K562 (cell line): ENCODE measurements around the gene UIMC1. TPM values are rescaled to one million over a fixed set of nuclear protein-coding genes. Genes with fewer than 3 reads are reported as not detected.
A peak's percentile ranks its signal among the peaks of the same experiment; 100 is the strongest.

Source experiments
- ATAC-seq: fragments of 200-7000 bp; cut with Tn5 transposase; 3 replicates; pipeline ENCODE4 v1.9.1; 2020; ENCODE audit warnings: moderate library complexity
- BruUV-seq: library from RNA; stranded (reverse); fragments of 400-500 nt; replicated peaks from 2 replicates; lab custom pipeline; 2021; lab: Mats Ljungman, UMichigan
- CTCF ChIA-PET: fragments of 300-600 bp; formaldehyde crosslinking; extraction: SDS; loops from one replicate; lab custom pipeline; 2021; ENCODE audit warnings: low intra/inter-chr PET ratio; lab: Yijun Ruan, JAX
- POLR2A ChIA-PET: fragments of 300-600, 350-650 bp; sonication (Branson Sonifier 250); formaldehyde crosslinking; extraction: SDS; loops from one replicate; lab custom pipeline; 2021; ENCODE audit warnings: antibody characterized with exemption, inconsistent platforms; lab: Yijun Ruan, JAX
- DNase-seq, 4 experiments: peaks; one replicate each; pipeline versions ENCODE4 v3.0.0 to v3.0.0-alpha.2; 2011 to 2018; ENCODE audit warnings: low spot score in 3 of 4, mixed read lengths in 3 of 4; ENCODE audit errors: extremely low read depth in 1 of 4
- FAIRE-seq: peaks from 2 replicates; lab custom pipeline; 2011; peaks lifted over from hg19 to GRCh38; lab: Jason Lieb, UNC
- H2AFZ ChIP-seq: 2 replicates; pipeline ENCODE4 v1.6.0; 2011; ENCODE audit warnings: low read depth, low read length, control low read depth, inconsistent platforms
- H3K27ac ChIP-seq: fragments of 200-600 bp; 3 replicates; pipeline ENCODE4 v1.8.0; 2011; ENCODE audit warnings: low read depth, mild to moderate bottlenecking, control low read depth, inconsistent platforms, low read length, moderate library complexity, mixed read lengths; ENCODE audit errors: extremely low read depth
- H3K27me3 ChIP-seq, 2 experiments: fragments of 300-600 bp in 1 of 2; 2 replicates in 1 of 2; 3 replicates in 1 of 2; pipeline versions ENCODE4 v1.6.0 to v1.8.0; 2011; ENCODE audit warnings: inconsistent platforms in 2 of 2, low read length in 2 of 2, mild to moderate bottlenecking in 1 of 2, mixed read lengths in 1 of 2, moderate library complexity in 1 of 2; ENCODE audit not compliant: control insufficient read depth in 2 of 2, insufficient read depth in 2 of 2
- H3K36me3 ChIP-seq: fragments of 300-600 bp; 3 replicates; pipeline ENCODE4 v1.8.0; 2011; ENCODE audit warnings: mild to moderate bottlenecking, low read length, inconsistent platforms; ENCODE audit not compliant: control insufficient read depth, insufficient read depth
- H3K4me1 ChIP-seq, 2 experiments: fragments of 200-600 bp in 1 of 2; replicated peaks in 1 of 2; 2 replicates in 1 of 2; 3 replicates in 1 of 2; pipeline versions ENCODE4 v1.5.1 to v1.8.0; 2011; ENCODE audit warnings: inconsistent platforms in 2 of 2, low read length in 2 of 2, mild to moderate bottlenecking in 1 of 2, mixed read lengths in 1 of 2, moderate library complexity in 1 of 2; ENCODE audit not compliant: control insufficient read depth in 2 of 2, insufficient read depth in 2 of 2
- H3K4me2 ChIP-seq: 2 replicates; pipeline ENCODE4 v1.6.1; 2011; ENCODE audit warnings: low read length, control low read depth, inconsistent platforms, mixed read lengths; ENCODE audit not compliant: insufficient read depth
- H3K4me3 ChIP-seq: fragments of 200-600 bp; sonication (generic), shearing (Covaris generic); 2 replicates; pipeline ENCODE4 v1.5.1; 2016; ENCODE audit warnings: control low read depth, inconsistent platforms
- H3K79me2 ChIP-seq: fragments of 200-600 bp; 3 replicates; pipeline ENCODE4 v1.8.0; 2011; ENCODE audit warnings: low read length, inconsistent platforms; ENCODE audit not compliant: control insufficient read depth, insufficient read depth
- H3K9ac ChIP-seq, 2 experiments: 2 replicates each; pipeline versions ENCODE4 v1.6.0 to v1.6.1; 2011; ENCODE audit warnings: low read depth in 2 of 2, low read length in 2 of 2, control low read depth in 1 of 2, inconsistent platforms in 1 of 2, mild to moderate bottlenecking in 1 of 2, mixed read lengths in 1 of 2; ENCODE audit not compliant: insufficient read depth in 1 of 2
- H3K9me1 ChIP-seq: one replicate; pipeline ENCODE4 v1.6.0; 2011; ENCODE audit warnings: inconsistent platforms, mild to moderate bottlenecking, low read length, moderate library complexity; ENCODE audit not compliant: control insufficient read depth, insufficient read depth
- H3K9me3 ChIP-seq: replicated peaks from 2 replicates; pipeline ENCODE4 v1.5.1; 2011; ENCODE audit warnings: low read depth, low read length, inconsistent platforms; ENCODE audit not compliant: control insufficient read depth, insufficient read depth
- H4K20me1 ChIP-seq: replicated peaks from 2 replicates; pipeline ENCODE4 v1.6.1; 2011; ENCODE audit warnings: low read length, inconsistent platforms, mixed read lengths; ENCODE audit not compliant: control insufficient read depth, insufficient read depth
- CEBPB ChIP-seq: fragments of 450-650 bp; IDR thresholded peaks from 2 replicates; pipeline ENCODE4 v1.6.1; 2016; ENCODE audit warnings: missing genetic modification characterization, missing compliant biosample characterization
- FOXA3 ChIP-seq, 2 experiments: fragments of 450-650 bp in 1 of 2; sonication (generic) in 1 of 2; formaldehyde crosslinking; IDR thresholded peaks in 1 of 2; conservative IDR thresholded peaks in 1 of 2; 2 replicates each; pipeline versions ENCODE4 v1.4.0 to v1.8.0; 2020 to 2022; ENCODE audit warnings: mild to moderate bottlenecking in 2 of 2, missing genetic modification reagents in 1 of 2
- KDM1A ChIP-seq, 2 experiments: fragments of 450-650 bp; IDR thresholded peaks; 2 replicates each; pipeline ENCODE4 v1.6.1; 2016; ENCODE audit warnings: mild to moderate bottlenecking in 2 of 2
- MAFG ChIP-seq: fragments of 450-650 bp; conservative IDR thresholded peaks from 2 replicates; pipeline ENCODE4 v1.6.1; 2016; ENCODE audit warnings: missing genetic modification characterization, missing compliant biosample characterization
- MTF1 ChIP-seq: fragments of 250-450 bp; sonication (Bioruptor Pico); IDR thresholded peaks from 2 replicates; pipeline ENCODE4 v1.9.0; 2021; ENCODE audit warnings: moderate library complexity, mild to moderate bottlenecking, inconsistent platforms, borderline replicate concordance
- NR2C1 ChIP-seq, 2 experiments: fragments of 450-650 bp; IDR thresholded peaks; 2 replicates each; pipeline ENCODE4 v1.6.1; 2017; ENCODE audit warnings: mild to moderate bottlenecking in 2 of 2, antibody characterized with exemption in 1 of 2, inconsistent platforms in 1 of 2, missing compliant biosample characterization in 1 of 2, missing genetic modification characterization in 1 of 2
- POLR2A ChIP-seq: fragments of 450-650 bp; conservative IDR thresholded peaks from 2 replicates; pipeline ENCODE4 v1.6.1; 2016
- SMC3 ChIP-seq: conservative IDR thresholded peaks from 2 replicates; pipeline ENCODE4 v1.6.1; 2011; ENCODE audit warnings: low read depth, low read length, improper control_type of control experiment; ENCODE audit not compliant: insufficient read depth
- TAF1 ChIP-seq: IDR thresholded peaks from 2 replicates; pipeline ENCODE4 v1.6.1; 2011; ENCODE audit warnings: mild to moderate bottlenecking, low read length, moderate library complexity; ENCODE audit not compliant: insufficient read depth, control insufficient read depth, severe bottlenecking; ENCODE audit errors: extremely low read depth
- TAF9B ChIP-seq: fragments of 450-650 bp; IDR thresholded peaks from 2 replicates; pipeline ENCODE4 v1.6.1; 2018; ENCODE audit warnings: mild to moderate bottlenecking; ENCODE audit not compliant: partially characterized antibody
- YY1 ChIP-seq, 3 experiments: IDR thresholded peaks; 2 replicates each; pipeline ENCODE4 v1.6.1; 2011; ENCODE audit warnings: low read length in 2 of 3, mild to moderate bottlenecking in 2 of 3, moderate library complexity in 2 of 3, borderline replicate concordance in 1 of 3, control low read depth in 1 of 3, low read depth in 1 of 3; ENCODE audit not compliant: insufficient read depth in 3 of 3, insufficient replicate concordance in 2 of 3, control insufficient read depth in 1 of 3, insufficient read length in 1 of 3; ENCODE audit errors: extremely low read depth in 1 of 3
- ZNF316 ChIP-seq: fragments of 450-650 bp; IDR thresholded peaks from 2 replicates; pipeline ENCODE4 v1.6.1; 2016
- ZSCAN29 ChIP-seq: fragments of 450-650 bp; IDR thresholded peaks from 2 replicates; pipeline ENCODE4 v1.6.1; 2017
- WGBS: fragments of 100-300 bp; shearing (Covaris generic); methylation state at CpG from one replicate; pipeline ENCODE4 v1.1.6; 2016; ENCODE audit warnings: low coverage, mixed read lengths; ENCODE audit not compliant: insufficient coverage; ENCODE audit errors: missing lambda C conversion rate; 5-methylcytosine and 5-hydroxymethylcytosine counted together
- in situ Hi-C: fragments of 300-500 bp; cut with MboI; formaldehyde crosslinking; loops from 4 replicates; pipeline ENCODE4 v1.15.0; 2018; ENCODE audit warnings: inconsistent platforms, mixed read lengths
- intact Hi-C: fragments of 100-400 bp; cut with micrococcal nuclease; formaldehyde crosslinking; loops from 2 replicates; pipeline ENCODE4 v1.14.2; 2022
- polyA plus RNA-seq, 8 experiments: library from polyadenylated mRNA; depleted of rRNA in 4 of 8; stranded (reverse) in 5 of 8; unstranded in 3 of 8; fragments of >200 nt; fragmentation: Nextera tagmentation in 2 of 8; fragmentation: Illumina TruSeq in 1 of 8; extraction: Ambion mirVana in 2 of 8; extraction: Trizol in 1 of 8; gene quantifications; 2 replicates each; pipeline versions ENCODE4 v1.2.1 to v1.2.3, GENCODE V29; 2011 to 2014; ENCODE audit warnings: inconsistent platforms in 1 of 8, missing spikeins in 1 of 8
- total RNA-seq, 7 experiments: library from RNA; depleted of rRNA in 6 of 7; stranded (reverse); fragments of >200 nt in 6 of 7; fragmentation: Illumina TruSeq in 2 of 7; extraction: Trizol in 2 of 7; gene quantifications; 2 replicates each; pipeline versions ENCODE4 v1.2.1 to v1.2.3, GENCODE V29; 2011 to 2021; ENCODE audit warnings: low replicate concordance in 1 of 7
- TF ChIP-seq, protein P1 (sequence below): IDR thresholded peaks from 2 replicates; pipeline ENCODE4 v1.6.1; 2011; ENCODE audit not compliant: insufficient read length; ENCODE audit errors: extremely low read depth

Gene UIMC1
- total and polyA plus RNA-seq, 9 of the 15 experiments (the other 6 are each of a cell fraction or from before 2014, with no cell fraction given), result 14.9 to 51.7 (median 36.8) TPM

DNA sequence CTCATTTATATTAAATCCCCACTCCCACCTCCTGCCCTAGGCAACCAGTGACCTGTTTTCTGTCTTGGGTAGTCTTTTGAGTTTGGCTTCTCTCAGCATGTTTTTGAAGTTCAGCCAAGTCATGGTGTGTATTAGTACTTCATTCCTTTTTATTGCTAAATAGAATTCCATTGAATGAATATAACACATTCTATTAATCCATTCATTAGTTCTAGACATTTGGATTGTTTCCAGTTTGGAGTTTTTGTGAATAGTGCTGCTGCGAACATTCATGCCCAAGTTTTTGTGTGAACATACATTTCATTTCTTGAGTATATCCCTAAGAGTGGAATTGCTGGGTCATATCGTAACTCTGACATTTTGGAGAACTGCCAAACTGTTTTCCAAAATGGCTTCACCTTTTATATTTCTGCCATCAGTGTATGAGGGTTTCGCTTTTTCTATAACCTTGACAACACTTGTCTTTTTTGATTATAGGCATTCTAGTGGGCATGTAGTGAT lies 18.6 kb upstream of the UIMC1 start (continued):
- peak in 1 of 3 experiments; percentile 68 for TF ChIP-seq YY1 (IDR thresholded peaks at IDR 0.05; ENCODE audit: borderline replicate concordance in 1 of 3, control insufficient read depth in 1 of 3, extremely low read depth in 1 of 3, insufficient read depth in 3 of 3, insufficient read length in 1 of 3, insufficient replicate concordance in 2 of 3, low read depth in 1 of 3, low read length in 2 of 3)
- TF ChIP-seq CEBPB (tag), result 0 out of 2 replicates have a peak, but pooled peaks have one; percentile 16
- TF ChIP-seq MTF1 (CRISPR knock-in tag), result no peak
- no peak for TF ChIP-seq TAF9B
- no peak for TF ChIP-seq ZSCAN29
- TF ChIP-seq, protein P1, sequence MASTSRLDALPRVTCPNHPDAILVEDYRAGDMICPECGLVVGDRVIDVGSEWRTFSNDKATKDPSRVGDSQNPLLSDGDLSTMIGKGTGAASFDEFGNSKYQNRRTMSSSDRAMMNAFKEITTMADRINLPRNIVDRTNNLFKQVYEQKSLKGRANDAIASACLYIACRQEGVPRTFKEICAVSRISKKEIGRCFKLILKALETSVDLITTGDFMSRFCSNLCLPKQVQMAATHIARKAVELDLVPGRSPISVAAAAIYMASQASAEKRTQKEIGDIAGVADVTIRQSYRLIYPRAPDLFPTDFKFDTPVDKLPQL, result no peak

DNA sequence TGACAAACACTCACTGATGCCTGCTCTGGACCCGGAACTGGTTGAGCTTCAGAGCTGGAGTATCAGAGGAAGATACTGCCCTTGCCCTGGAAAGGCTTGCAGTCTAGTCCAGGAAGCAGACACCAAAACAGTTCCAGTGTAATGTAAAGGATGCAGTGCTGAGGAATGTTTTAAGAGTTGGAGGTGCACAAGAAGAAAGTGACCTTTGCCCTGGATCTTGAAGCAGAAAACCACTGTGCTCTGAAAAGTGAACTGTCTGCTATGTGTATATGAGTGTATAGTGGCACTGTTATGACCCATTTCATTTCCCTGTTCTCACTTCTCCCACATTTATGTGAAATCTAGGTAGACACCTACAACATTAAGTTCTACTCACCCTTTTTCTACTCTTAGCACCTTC lies 18.0 kb upstream of the UIMC1 start:
- H3K4me3 ChIP-seq, result no peak overlapping the region
- DNase-seq, result no peak
- no peaks in the 10 kb centered on the region for H4K20me1 ChIP-seq
- ATAC-seq, result no peak
- peaks cover 73% of the 10 kb centered on the region for H3K79me2 ChIP-seq
- peaks cover 24 to 25% of the 10 kb centered on the region in 2 experiments; a peak in 4 of 5 replicates for H3K4me1 ChIP-seq
- intact Hi-C loops, result no loop called here
- no peaks in the 10 kb centered on the region; the same call in 1 of the 2 replicates for H3K9me3 ChIP-seq
- BruUV-seq, result no TSS peak
- H2AFZ ChIP-seq, result 0 out of 2 replicates have a peak overlapping the region, but pooled peaks have one; percentile 10
- in situ Hi-C loops, result no loop called here
- peaks cover 34% of the 10 kb centered on the region for H3K36me3 ChIP-seq
- no peak for FAIRE-seq
- 92% methylated on average over 1 of the region's 1 CpG for WGBS
- no peaks in the 10 kb centered on the region for H3K9me1 ChIP-seq
- POLR2A ChIA-PET, result interaction anchor here (0.6 kb wide), 1 partner anchor 148 kb away, joined by 3 read pairs; no protein-coding TSS in a partner anchor
- peak overlapping the region; percentile 64 for H3K27ac ChIP-seq
- CTCF ChIA-PET, result no interaction called here
- no peak for TF ChIP-seq SMC3
- TF ChIP-seq POLR2A, result no peak
- peak; percentile 20; the same call in 1 of the 2 replicates for TF ChIP-seq NR2C1 (IDR thresholded peaks at IDR 0.05)
- peak; percentile 49; the same call in 1 of the 2 replicates for TF ChIP-seq NR2C1 (tag; IDR thresholded peaks at IDR 0.05)
- peak in 1 of 2 experiments; percentile 31; a peak in 1 of 4 replicates for TF ChIP-seq KDM1A (IDR thresholded peaks at IDR 0.05)
- TF ChIP-seq ZNF316, result peak; percentile 50
- no peak for TF ChIP-seq FOXA3 (CRISPR knock-in tag; conservative IDR thresholded peaks at IDR 0.05 in 1 of 2, IDR thresholded peaks at IDR 0.05 in 1 of 2)
- no peak for TF ChIP-seq TAF1
- no peak for TF ChIP-seq MAFG
- H3K27me3 ChIP-seq, result no peaks in the 10 kb centered on the region
- peak overlapping the region; percentile 51 for H3K4me2 ChIP-seq
- H3K9ac ChIP-seq, result peak overlapping the region in 1 of 2 experiments; percentile 36; a peak in 2 of 4 replicates
